GM21526 (cell line): ENCODE data around the gene GK2.

Experiments used
- ATAC-seq: cut with Tn5 transposase; IDR thresholded peaks from one replicate; pipeline ENCODE4 v1.9.1; 2021; ENCODE audit warnings: moderate library complexity; ENCODE audit not compliant: unreplicated experiment, low FRiP score

The GK2 gene

GRCh38 chr4:79408063-79408462, at the start of gene GK2:
GK2 (minus strand) TSS chr4:79408228; CDS start chr4:79408200, 28 bp downstream.
- ATAC-seq, result no peak

GRCh38 chr4:79455216-79455615, 47.2 kb upstream of the GK2 start:
- ATAC-seq, result no peak

GRCh38 chr4:79454656-79455055, 46.6 kb upstream of the GK2 start:
- no peak for ATAC-seq

GRCh38 chr4:79450053-79450452, 42.0 kb upstream of the GK2 start:
- no peak for ATAC-seq

GRCh38 chr4:79446145-79446544, 38.1 kb upstream of the GK2 start:
- no peak for ATAC-seq

GRCh38 chr4:79445371-79445781, 37.3 kb upstream of the GK2 start:
- no peak for ATAC-seq

- no peak for ATAC-seq
These were observed 34.4 kb upstream of the GK2 start for GRCh38 chr4:79442422-79442821.

GRCh38 chr4:79439489-79439888, 31.5 kb upstream of the GK2 start:
- ATAC-seq, result no peak

GRCh38 chr4:79431839-79432238, 23.8 kb upstream of the GK2 start:
- no peak for ATAC-seq

GRCh38 chr4:79429113-79429903, 21.3 kb upstream of the GK2 start:
- ATAC-seq, result no peak

- ATAC-seq, result no peak
These were observed 19.0 kb upstream of the GK2 start for GRCh38 chr4:79426989-79427388.

GRCh38 chr4:79425586-79425985, 17.6 kb upstream of the GK2 start:
- ATAC-seq, result no peak

- ATAC-seq, result no peak
These were observed 13.5 kb upstream of the GK2 start for GRCh38 chr4:79421483-79421882.

- no peak for ATAC-seq
These were observed 5.9 kb upstream of the GK2 start for GRCh38 chr4:79413886-79414285.

- ATAC-seq, result no peak
These were observed 5.2 kb upstream of the GK2 start for GRCh38 chr4:79413032-79413885.

- ATAC-seq, result no peak
These were observed 3.4 kb downstream of the GK2 start for GRCh38 chr4:79404666-79405065.

- ATAC-seq, result no peak
These were observed 4.7 kb downstream of the GK2 start for GRCh38 chr4:79403356-79403755.

- ATAC-seq, result no peak
These were observed 5.6 kb downstream of the GK2 start for GRCh38 chr4:79402332-79402851.

- ATAC-seq, result no peak
These were observed 9.0 kb downstream of the GK2 start for GRCh38 chr4:79399076-79399475.

GRCh38 chr4:79397951-79398350, 10.1 kb downstream of the GK2 start:
- no peak for ATAC-seq

GRCh38 chr4:79396794-79397193, 11.2 kb downstream of the GK2 start:
- no peak for ATAC-seq
